Loucy (cell line): ENCODE measurements around the gene UNC119B.
"Not testable (repeated sequence)": the region's sequence is repeated elsewhere in the genome, so short reads cannot be mapped to it uniquely, and the experiment has no call there.

Source experiments
- H2AFZ ChIP-seq: fragments of 200-600 bp; sonication (generic); 2 replicates; pipeline ENCODE4 v1.6.0; 2016; ENCODE audit warnings: antibody characterized with exemption, mild to moderate bottlenecking, low read length, moderate library complexity
- H3F3A ChIP-seq: fragments of 200-600 bp; 2 replicates; pipeline ENCODE4 v1.6.0; 2016; ENCODE audit warnings: antibody characterized with exemption, low read depth, mild to moderate bottlenecking
- H3K27me3 ChIP-seq: fragments of 200-600 bp; sonication (generic); 2 replicates; pipeline ENCODE4 v1.6.1; 2014; ENCODE audit warnings: low read length, mild to moderate bottlenecking; ENCODE audit not compliant: insufficient read depth, poor library complexity, severe bottlenecking
- H3K36me3 ChIP-seq: fragments of 200-600 bp; sonication (generic); 2 replicates; pipeline ENCODE4 v1.6.1; 2016; ENCODE audit warnings: low read length; ENCODE audit not compliant: insufficient read depth
- H3K4me1 ChIP-seq: fragments of 200-600 bp; sonication (generic); 2 replicates; pipeline ENCODE4 v1.5.1; 2014; ENCODE audit warnings: low read length, mild to moderate bottlenecking; ENCODE audit not compliant: insufficient read depth, poor library complexity, severe bottlenecking
- H3K4me2 ChIP-seq: fragments of 200-600 bp; sonication (generic); 2 replicates; pipeline ENCODE4 v1.6.0; 2014; ENCODE audit warnings: antibody characterized with exemption, low read length, low read depth, mild to moderate bottlenecking; ENCODE audit not compliant: poor library complexity, severe bottlenecking
- H3K4me3 ChIP-seq: fragments of 200-600 bp; sonication (generic); 2 replicates; pipeline ENCODE4 v1.5.1; 2014; ENCODE audit warnings: low read length, mild to moderate bottlenecking, mixed read lengths; ENCODE audit not compliant: poor library complexity, severe bottlenecking
- H3K79me2 ChIP-seq: fragments of 200-600 bp; sonication (generic); 2 replicates; pipeline ENCODE4 v1.6.1; 2014; ENCODE audit warnings: low read length; ENCODE audit not compliant: insufficient read depth
- H3K9ac ChIP-seq: fragments of 200-600 bp; sonication (generic); 2 replicates; pipeline ENCODE4 v1.6.0; 2014; ENCODE audit warnings: mild to moderate bottlenecking, low read depth, low read length, moderate library complexity; ENCODE audit not compliant: poor library complexity, severe bottlenecking
- H3K9me2 ChIP-seq: fragments of 200-600 bp; sonication (generic); replicated peaks from 2 replicates; pipeline ENCODE4 v1.6.1; 2016; ENCODE audit warnings: low read depth, low read length, mixed read lengths
- H3K9me3 ChIP-seq: fragments of 200-600 bp; sonication (generic); 2 replicates; pipeline ENCODE4 v1.6.1; 2014; ENCODE audit warnings: mild to moderate bottlenecking, antibody characterized with exemption, low read length, low read depth; ENCODE audit not compliant: insufficient read depth
- H4K20me1 ChIP-seq: fragments of 200-600 bp; sonication (generic); 2 replicates; pipeline ENCODE4 v1.6.0; 2014; ENCODE audit warnings: antibody characterized with exemption, low read length, mild to moderate bottlenecking; ENCODE audit not compliant: insufficient read depth, poor library complexity, severe bottlenecking
- CTCF ChIP-seq: fragments of 200-600 bp; sonication (generic); conservative IDR thresholded peaks from 2 replicates; pipeline ENCODE4 v1.5.1; 2014; ENCODE audit warnings: mild to moderate bottlenecking, antibody characterized with exemption, low read length
- EZH2phosphoT487 ChIP-seq: fragments of 200-600 bp; IDR thresholded peaks from 2 replicates; pipeline ENCODE4 v1.6.1; 2018; ENCODE audit warnings: antibody characterized with exemption, mild to moderate bottlenecking, moderate library complexity, borderline replicate concordance

The UNC119B gene

GRCh38 chr12:120726510-120726793, 16.2 kb downstream of the UNC119B start:
- no peaks in the 10 kb centered on the region for H4K20me1 ChIP-seq
- H3K4me3 ChIP-seq: peak overlapping the region; percentile 80

DNA sequence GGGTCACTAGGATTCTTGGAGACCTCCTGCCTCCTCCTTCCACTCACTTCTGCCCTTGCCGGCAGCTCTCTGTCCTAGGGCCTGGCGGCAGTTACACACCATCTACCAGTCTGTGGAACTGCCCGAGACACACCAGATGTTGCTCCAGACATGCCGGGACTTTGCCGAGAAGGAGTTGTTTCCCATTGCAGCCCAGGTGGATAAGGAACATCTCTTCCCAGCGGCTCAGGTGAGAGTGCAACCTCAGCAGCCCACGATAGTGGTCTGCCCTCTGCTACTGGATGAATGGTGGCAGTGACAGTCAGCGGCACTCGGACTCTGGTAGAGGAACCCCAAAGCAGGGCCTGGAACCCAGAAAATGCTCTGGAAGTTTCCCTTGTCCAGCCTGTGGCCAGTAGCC, 16.7 kb downstream of the UNC119B start:
- H2AFZ ChIP-seq: no peak overlapping the region
- peak overlapping the region; percentile 82 for H3K4me2 ChIP-seq

More at GRCh38 chr12:120726510-120726793, 16.2 kb downstream of the UNC119B start:
- Histone ChIP-seq H3K4me2 (peak overlapping the region; percentile 82), H3K4me1 (peaks cover 22% of the 10 kb centered on the region), H3K9me3 (no peaks in the 10 kb centered on the region), H3F3A (no peaks in the 10 kb centered on the region), H2AFZ (no peak overlapping the region), H3K79me2 (no peaks in the 10 kb centered on the region; the same call in 1 of the 2 replicates), H3K9me2 (no peaks in the 10 kb centered on the region), H3K36me3 (no peaks in the 10 kb centered on the region; the same call in 1 of the 2 replicates), H3K9ac (peak overlapping the region; percentile 83), H3K27me3 (no peaks in the 10 kb centered on the region)
- TF ChIP-seq CTCF (no peak), EZH2phosphoT487 (no peak)

GRCh38 chr12:120732198-120732597, 21.9 kb downstream of the UNC119B start:
- H3K36me3 ChIP-seq, H3K4me2 ChIP-seq, H3F3A ChIP-seq, H3K27me3 ChIP-seq, H4K20me1 ChIP-seq, H3K4me3 ChIP-seq, H3K4me1 ChIP-seq, H3K9me2 ChIP-seq, H3K9ac ChIP-seq, H3K9me3 ChIP-seq, H3K79me2 ChIP-seq, H2AFZ ChIP-seq: not testable (repeated sequence)

More for the DNA sequence above, 16.7 kb downstream of the UNC119B start:
- no peaks in the 10 kb centered on the region for H3K9me3 ChIP-seq
- no peaks in the 10 kb centered on the region; the same call in 1 of the 2 replicates for H3K79me2 ChIP-seq
- no peak overlapping the region for H3K9ac ChIP-seq
- no peaks in the 10 kb centered on the region; the same call in 1 of the 2 replicates for H3K36me3 ChIP-seq
- H3K4me3 ChIP-seq: no peak overlapping the region
- no peaks in the 10 kb centered on the region for H3K27me3 ChIP-seq
- TF ChIP-seq EZH2phosphoT487 (no peak), CTCF (no peak)
- no peaks in the 10 kb centered on the region for H3F3A ChIP-seq
- no peaks in the 10 kb centered on the region for H3K9me2 ChIP-seq
- no peaks in the 10 kb centered on the region for H4K20me1 ChIP-seq
- peaks cover 20% of the 10 kb centered on the region for H3K4me1 ChIP-seq

- Histone ChIP-seq H3K4me1 (no peaks in the 10 kb centered on the region), H3K27me3 (no peaks in the 10 kb centered on the region)
Measured at GRCh38 chr12:120733574-120733973, 23.3 kb downstream of the UNC119B start.

More at GRCh38 chr12:120733574-120733973, 23.3 kb downstream of the UNC119B start:
- Histone ChIP-seq H3K79me2 (no peaks in the 10 kb centered on the region), H3K9me2 (no peaks in the 10 kb centered on the region), H3K4me2 (no peak overlapping the region), H3K9ac (no peak overlapping the region), H3K9me3 (no peaks in the 10 kb centered on the region), H2AFZ (no peak overlapping the region), H4K20me1 (no peaks in the 10 kb centered on the region), H3K36me3 (no peaks in the 10 kb centered on the region), H3K4me3 (no peak overlapping the region), H3F3A (no peaks in the 10 kb centered on the region)
- TF ChIP-seq EZH2phosphoT487: no peak
- no peak for TF ChIP-seq CTCF
